A549 (cell line): ENCODE data around the gene BDH1.

Experiments
- E2F6 ChIP-seq: IDR thresholded peaks from 2 replicates; pipeline ENCODE4 v1.6.1; 2012; ENCODE audit warnings: low read depth, borderline replicate concordance
- MAX ChIP-seq: IDR thresholded peaks from 2 replicates; pipeline ENCODE4 v1.6.1; 2012

GRCh38 chr3:197552198-197552597 lies 3.6 kb downstream of the BDH1 start:
- no peak for TF ChIP-seq MAX
- no peak for TF ChIP-seq E2F6
